ENCODE measurements around the gene DGKB.

The DGKB gene

DNA sequence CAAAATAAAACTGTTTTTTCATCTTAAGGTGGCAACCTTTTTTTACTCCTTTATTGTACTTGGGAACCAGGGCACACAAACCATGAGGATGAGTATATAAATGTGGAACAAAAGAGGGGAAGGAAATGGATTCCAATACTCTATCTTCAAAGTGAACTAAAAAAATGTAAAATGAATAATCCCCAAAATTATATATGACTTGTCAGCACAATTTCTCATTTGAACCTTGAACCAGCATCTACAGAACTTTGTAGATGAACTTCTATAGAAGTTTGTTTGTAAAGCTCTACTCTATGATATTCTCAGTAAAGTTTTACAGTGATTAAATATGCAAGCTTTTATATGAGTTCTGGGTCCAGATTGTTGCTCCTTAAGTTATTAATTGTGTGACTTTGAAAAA, 694.8 kb downstream of the DGKB start:
- DNase-seq (ENCODE audit: low read depth in 2 of 2), result no peak

DNA sequence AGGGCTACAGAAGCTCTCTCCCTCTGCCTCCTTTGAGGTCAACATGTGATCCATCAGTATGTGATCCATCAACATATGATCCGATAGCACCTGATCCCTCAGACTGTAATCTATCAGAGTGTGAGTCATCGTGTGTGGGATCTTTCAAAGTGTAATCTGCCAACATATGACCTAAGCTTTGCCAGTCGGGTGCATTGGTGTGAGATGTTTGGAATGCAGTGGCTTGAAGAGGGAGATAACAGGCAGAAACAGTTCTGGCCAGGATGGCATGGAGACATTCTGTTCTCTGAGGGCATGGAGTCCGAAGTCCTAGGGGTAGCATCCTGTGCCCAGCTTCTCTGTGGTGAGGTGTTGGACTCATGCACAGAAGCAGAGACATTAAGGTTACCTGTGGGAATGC, 695.4 kb downstream of the DGKB start:
- DNase-seq (ENCODE audit: low read depth in 2 of 2), result no peak

DNA sequence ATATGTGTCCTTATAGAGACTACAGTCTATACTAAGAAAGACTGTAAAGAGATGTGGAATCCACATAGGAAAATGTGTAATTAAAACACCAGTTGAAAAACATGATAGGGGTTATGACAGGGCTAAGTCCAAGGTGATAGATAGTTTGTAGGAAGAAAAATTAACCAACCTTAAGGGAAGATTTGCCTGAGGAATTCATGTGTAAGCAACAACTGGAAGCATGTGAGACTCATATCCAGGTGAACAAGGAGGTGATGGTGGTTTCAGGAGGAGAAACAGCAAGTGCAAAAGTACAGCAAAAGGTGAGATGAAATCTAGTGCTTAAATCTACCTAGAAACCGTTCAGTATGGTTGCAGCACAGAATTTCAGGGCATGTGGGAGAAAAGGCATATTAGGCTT, 696.4 kb downstream of the DGKB start:
- no peak for DNase-seq (ENCODE audit: low read depth in 2 of 2)

DNA sequence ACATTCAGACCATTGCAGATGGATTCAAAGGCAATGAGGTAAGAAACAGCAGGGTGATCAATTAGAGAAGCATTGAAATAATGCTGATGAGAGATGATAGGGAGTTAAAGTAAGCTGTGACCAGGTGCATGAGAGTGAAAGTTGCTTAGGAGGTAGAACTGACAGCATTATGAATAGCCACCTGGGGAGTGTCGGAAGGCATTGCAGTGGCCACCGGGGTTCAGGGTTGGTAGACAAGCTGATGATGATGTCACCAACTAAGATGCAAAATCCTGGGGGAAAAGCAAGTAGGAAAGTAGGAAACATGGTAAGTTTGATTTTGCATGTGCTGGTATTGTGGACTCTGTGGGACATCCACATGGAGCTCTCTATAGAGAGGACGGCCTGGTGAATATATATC, 701.2 kb downstream of the DGKB start:
- DNase-seq (ENCODE audit: low read depth in 2 of 2), result no peak

DNA sequence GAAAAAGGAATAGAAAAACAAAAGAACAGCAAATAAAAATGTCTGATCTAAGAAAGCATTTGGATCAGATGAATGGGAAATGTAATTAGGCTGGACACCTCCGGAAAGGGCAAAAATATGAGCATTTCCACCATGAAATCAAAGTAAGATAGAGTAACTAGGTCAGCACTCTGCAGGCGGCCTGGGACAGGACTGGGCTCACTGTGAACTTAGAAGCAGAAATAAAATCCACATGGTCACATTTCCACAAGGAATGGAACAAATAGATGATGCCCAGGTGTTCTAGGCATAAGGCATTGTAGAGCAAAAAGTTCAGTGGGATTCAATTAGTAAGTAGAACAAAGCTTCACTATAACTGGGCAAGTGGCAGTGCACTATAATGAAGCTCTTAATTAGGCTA, 703.2 kb downstream of the DGKB start:
- no peak for DNase-seq (ENCODE audit: low read depth in 2 of 2)

DNA sequence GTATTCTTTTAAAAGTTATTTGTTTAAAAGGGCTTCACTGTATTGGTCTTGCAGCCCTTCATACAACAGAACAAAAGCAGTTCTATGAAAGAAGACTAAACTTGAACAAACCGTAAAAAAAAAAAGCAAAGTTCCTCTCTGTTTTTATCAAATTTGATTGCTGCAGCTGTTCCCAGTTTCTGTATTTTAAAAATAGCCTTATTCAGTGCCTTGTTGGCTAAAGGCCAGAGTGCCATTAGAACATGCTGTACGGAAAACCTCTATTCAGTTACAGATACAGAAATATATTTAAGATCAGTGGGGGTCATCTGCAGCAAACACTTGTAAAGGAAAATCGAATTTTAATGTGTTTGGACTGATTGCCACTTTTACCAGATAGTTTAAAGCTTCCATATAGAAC, 705.3 kb downstream of the DGKB start:
- no peak for DNase-seq (ENCODE audit: low read depth in 2 of 2)

DNA sequence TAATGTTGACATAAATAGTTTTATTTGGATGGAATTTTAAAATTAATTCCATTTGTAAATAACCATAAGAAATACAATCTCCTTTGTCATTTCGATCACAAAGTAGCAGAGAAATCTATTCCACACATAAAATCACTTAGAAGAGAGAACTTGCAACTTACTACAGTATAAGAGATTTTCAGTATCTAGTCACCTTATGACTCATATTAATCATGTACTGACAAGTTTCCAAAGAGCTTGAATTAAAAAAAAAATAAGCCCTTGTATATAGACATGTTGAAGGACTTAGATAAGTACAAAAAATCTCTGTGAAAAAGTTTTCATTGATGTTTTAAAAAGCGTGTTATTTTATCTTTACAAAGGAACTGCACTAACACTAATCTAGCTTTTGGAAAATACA, 706.0 kb downstream of the DGKB start:
- DNase-seq (ENCODE audit: low read depth in 2 of 2), result no peak

DNA sequence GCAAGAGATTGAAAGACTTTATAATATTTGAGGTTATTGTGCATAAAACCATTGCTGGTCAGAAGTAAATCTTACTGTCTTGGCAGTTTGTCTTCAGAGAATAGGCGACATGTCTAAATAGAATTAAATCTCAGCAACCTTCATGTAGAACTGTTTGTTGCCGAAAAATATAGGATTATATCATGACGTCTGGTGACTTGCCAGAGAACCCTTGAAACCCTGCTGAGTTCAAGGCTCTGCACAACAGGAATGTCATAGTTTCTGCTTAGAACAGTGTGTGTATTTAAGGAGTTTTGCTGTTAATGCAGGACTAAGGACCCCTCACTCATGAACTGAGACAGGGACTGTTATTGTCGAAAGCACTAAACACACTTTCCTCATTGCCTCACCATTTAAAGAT, 706.7 kb downstream of the DGKB start:
- DNase-seq (ENCODE audit: low read depth in 2 of 2), result no peak

DNA sequence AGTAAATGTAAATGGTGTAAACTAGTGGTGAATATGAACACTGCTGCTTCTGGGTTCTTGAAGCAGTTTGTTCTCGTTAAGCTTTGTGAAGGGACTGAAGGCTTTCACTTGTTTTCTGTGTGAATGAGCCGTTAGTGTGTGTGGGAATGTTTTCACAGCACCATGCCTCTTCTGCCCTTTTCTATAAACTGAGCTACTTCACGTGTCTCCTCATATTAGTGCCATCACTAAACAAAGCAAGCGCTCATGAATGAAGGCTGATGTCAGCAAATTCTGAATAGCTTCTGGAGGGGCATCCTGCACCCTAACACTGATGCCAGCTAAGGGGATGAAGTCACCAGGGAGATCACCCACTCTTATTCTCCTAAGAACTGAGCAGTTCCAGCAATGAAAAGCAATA, 707.5 kb downstream of the DGKB start:
- no peak for DNase-seq (ENCODE audit: low read depth in 2 of 2)

DNA sequence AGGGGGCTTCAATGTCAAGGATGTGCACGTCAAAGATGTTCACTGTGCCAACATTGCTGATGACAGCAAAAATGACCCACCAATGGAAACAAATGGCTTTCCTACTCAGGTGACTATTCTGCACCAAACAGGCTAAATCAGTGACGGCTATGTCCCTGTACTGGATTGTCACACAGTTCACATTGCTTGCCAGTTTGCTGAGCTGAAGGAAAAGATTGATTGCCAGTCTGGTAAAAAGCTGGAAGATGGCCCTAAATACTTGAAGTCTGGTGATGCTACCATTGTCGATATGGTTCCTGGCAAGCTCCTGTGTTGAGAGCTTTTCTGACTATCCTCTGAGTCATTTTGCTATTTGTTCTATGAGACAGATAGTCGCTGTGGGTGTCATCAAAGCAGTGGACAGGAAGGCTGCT, 710.9 kb downstream of the DGKB start:
- DNase-seq (ENCODE audit: low read depth in 2 of 2), result no peak

DNA sequence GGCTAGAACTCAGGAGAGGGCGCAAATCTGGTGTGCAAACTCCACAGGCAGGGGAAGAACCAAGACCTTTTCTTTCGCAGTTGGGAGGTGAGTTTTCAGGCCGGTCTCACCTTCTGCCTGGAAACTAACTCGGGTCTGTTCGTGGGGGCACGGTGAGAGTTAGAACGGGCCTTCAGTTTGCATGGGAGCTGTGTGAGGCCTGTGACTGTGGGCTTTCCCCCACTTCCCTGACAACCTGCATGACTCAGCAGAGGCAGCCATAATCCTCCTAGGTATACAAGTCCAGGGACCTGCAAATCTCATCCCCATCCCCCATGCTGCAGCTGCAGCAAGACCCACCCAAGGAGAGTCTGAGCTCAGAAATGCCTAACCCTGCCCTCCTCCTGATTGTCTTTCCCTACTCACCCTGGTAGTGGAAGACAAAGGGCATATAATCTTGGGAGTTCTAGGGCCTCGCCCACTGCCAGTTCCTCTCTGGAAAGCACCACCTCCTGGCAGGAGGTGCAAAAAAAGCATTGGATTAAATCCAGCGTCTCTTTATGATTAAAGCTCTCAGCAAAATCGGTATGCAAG, 718.2 kb downstream of the DGKB start:
- no peak for DNase-seq (ENCODE audit: low read depth in 2 of 2)

DNA sequence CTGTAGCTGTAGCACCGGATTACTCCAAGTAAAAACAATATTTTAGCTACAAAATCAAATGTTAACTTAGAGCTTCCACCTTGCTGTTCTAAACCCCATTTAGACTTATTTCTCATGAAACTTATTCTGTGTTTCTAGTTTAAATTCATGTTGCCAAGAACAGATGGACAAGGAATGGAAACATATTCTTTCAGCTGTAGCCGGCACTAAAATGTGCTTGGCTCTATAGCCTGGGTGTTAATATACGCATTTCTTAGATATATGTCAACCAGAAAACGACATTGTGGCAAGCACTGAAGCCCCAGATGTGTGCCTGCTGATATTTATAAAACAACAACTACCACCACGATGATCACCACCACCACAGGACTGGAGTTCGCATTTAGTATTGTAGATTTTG, 722.8 kb downstream of the DGKB start:
- DNase-seq (ENCODE audit: low read depth in 2 of 2), result no peak

DNA sequence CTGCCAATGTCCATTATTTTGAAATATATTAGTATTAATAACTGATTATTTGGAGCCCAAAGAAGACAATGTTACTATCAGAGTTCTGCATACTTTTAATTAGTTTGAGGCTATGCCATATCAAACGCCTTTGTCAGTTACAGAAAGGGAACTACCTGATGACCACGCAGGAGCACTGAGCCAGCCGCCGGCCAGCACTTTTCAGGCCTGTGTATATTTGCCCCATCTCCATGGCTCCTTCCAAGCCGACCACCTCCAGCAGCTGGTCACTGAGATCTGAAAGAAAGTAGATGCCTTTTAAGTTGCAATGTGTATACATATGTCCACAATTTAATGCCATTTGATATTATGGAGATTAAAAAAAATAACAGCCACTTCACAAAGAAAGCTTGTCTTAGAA, 724.7 kb downstream of the DGKB start:
- DNase-seq (ENCODE audit: low read depth in 2 of 2), result no peak

DNA sequence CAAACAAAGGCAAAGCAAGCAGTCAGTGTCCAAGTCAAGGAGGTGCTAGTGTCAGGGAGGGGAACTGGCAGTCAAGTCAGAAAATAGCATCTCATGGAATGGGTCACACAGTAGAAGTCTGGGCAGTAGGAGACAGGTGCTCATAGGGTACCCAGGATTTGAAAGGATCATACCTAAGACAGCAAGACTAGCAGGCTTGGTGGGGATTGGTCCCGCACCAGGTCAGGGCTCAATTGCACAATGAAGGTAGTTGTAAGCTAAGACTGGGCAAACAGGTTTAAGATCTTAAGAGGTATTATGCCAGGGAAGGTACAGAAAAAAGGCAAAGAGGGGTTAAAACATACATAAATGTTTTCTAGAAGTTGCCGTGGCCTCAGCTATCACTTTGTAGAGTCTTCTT, 731.7 kb downstream of the DGKB start:
- DNase-seq (ENCODE audit: low read depth in 2 of 2), result no peak

DNA sequence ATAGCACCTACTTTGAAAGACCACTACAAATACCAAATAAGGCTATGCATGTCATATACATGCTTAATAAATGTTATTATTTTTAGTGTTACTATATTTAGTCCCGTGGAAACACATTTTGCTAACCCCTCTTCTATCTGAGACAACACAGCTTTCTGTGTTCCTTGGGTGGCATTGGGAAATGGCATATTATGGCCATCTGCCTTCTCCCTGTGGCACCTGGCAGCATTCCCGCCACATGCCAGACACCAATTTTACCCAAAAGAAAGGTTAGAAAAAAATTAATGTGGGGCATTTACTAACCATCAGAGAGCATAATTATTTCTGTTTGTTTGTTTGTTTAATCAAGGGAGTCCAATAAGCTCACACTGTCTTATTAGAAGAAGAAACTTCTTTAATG, 744.4 kb downstream of the DGKB start:
- no peak for DNase-seq (ENCODE audit: low read depth in 2 of 2)

DNA sequence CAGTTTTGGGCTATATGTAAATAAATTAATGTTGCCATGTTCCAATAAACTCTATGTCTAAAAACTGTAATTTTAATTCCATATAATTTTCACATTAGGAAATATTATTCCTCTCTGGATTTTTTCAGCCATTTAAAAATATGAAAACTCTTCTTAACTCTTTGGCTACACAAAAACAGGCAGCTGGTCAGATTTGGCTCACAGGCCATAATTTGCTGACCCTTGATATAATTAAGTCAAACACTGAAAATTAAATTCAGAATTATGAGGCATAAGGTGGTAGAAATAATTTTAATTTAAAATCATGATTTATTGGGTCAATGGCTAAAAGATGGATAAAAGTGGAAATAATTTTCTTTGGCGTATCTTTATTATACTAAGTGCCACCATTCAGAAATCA, 746.1 kb downstream of the DGKB start:
- DNase-seq (ENCODE audit: low read depth in 2 of 2), result no peak

DNA sequence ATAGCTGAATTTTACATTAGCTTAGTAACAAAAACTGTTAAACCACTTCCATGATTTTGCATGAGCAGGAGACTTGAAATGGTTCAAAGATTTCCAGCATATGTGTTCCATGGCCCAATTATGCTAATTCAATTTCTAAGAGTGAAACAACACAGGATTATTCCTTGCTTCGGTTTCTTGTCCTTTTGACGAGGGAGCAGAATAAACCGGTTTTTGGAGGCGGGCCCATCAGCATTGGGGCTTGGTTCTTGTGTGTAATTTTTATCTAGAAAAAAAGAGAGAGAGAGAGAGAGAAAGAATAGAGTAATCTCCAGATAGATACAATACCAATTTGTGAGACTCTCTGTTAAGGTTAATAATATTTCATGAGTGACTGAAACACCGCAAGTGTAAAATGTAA, 753.6 kb downstream of the DGKB start:
- DNase-seq (ENCODE audit: low read depth in 2 of 2), result no peak

DNA sequence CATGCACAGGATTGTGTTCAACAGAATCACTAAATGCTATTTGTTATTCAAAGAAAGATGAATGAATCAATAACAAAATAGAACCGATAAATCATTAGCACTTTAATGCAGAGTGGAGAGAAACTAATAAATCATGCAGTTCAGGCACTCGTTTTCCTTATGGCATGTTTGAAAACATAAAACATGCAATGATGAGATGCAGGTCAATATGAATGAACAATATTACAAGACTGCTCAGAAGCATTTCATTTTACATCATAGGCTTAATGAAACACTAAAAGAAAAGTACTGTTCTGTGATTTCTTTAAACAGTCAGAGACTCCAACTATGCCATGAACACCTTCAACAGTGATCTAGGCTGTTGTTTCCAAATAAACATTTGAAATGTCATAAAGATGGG, 755.0 kb downstream of the DGKB start:
- no peak for DNase-seq (ENCODE audit: low read depth in 2 of 2)

DNA sequence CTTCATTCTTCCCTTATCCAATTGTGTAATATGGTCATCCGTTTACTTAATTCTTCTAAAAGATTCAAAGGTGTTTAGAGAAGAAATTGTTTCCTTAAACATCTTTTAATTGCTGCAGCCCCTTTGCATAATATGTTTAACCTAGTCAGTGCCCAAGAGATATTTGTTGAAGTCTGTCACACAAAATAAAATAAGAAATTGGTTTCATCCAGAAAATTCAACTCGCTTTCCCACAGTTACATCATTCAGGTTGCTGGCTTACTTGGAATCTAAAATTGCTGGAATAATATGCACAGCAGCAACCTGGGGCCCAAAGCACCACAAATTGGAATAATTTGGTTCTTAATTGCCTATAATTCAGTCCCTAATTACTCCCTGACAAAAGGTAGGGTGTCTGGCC, 758.0 kb downstream of the DGKB start:
- no peak for DNase-seq (ENCODE audit: low read depth in 2 of 2)

DNA sequence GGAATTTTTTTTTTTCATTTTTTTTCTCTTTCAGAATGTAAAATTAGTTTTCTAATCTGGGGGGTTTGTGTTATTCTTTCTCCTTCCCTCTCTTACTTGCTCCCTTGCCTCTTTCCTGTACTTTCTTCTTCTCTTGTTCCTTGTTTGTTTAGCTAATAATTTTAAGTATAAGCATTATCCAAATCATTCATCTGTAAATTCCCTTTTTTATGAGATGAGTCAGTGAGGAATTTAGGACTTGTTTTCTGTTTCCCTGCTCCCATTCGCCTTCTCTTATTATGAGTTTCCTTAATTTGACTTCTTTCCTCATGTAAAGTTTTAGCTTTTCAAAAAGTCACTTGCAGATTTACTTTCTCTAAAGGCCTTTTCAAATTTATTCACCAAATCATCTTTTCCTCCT, 758.4 kb downstream of the DGKB start:
- DNase-seq (ENCODE audit: low read depth in 2 of 2), result no peak

DNA sequence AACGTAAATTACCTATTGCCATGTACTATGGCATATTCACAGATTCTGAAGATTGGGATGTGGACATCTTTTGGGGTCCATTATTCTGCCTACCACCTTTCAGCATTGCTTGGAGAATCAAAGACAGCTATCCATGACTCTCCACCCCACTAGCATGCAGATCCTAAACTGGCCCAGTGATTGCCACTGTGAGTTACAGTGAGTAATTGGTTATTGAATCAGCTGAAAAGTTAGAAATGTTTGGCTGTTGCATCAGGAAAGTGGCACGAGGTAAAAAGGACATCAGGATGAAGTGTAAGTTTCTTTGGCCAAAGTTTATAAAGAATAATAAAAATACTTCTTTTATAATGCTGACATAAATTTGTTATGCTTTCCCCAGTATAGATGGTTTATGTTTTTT, 764.9 kb downstream of the DGKB start:
- no peak for DNase-seq (ENCODE audit: low read depth in 2 of 2)

DNA sequence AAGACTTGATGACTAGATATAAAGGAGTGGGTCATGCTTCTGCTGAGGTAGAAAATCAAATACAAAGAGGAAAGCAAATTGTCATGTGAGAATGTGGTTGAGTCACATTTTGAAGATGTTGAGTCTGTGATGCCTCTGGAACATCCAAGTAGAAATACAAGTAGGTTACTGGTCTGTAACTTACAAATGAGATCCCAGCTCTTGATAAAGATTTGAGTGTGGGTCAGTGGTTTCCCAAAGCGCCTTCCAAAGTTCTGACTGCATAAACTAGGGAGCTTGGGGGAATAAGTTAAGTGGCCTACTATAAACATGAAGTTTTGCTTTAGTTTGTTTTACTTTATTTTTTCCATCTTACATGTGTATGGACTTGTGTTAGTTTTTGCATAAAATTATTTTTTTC, 768.8 kb downstream of the DGKB start:
- no peak for DNase-seq (ENCODE audit: low read depth in 2 of 2)

DNA sequence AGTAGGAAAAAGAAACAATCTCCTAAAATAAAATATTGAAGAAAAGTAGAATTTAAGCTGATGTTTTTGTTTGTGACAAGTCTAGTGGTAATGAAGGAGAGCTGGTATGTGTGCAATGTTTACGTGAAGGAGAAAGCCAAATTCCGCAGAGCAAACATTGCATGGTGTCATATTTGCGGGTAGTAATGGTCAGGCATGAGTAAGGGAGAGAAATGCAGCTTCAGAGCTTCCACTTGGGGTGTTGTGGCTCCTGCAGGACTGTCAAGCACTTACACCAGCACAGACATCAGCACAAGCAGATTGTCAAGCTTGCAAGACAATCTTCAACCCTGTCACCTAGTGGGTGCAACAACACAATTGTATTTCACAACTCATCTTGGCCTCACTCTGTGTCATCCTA, 776.6 kb downstream of the DGKB start:
- DNase-seq (ENCODE audit: low read depth in 2 of 2), result no peak

DNA sequence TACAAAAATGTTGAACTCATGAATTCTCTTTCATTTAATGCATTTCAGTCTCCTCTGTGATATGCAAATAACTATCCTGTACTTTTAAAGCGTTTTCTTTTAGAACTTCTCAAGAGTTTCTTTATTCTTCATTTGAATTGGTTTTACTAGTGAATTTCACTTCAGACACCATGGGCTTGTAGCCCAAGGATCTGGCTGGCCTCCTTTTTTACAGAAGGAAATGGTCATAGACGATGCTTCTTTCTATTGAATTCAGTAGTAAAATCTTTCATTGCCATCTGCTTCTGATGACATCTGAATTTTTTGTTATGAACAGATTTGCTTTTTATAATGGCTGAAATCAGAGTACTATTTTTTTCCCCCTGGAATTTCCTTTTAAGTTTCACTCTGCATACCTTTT, 777.8 kb downstream of the DGKB start:
- DNase-seq (ENCODE audit: low read depth in 2 of 2), result no peak

DNA sequence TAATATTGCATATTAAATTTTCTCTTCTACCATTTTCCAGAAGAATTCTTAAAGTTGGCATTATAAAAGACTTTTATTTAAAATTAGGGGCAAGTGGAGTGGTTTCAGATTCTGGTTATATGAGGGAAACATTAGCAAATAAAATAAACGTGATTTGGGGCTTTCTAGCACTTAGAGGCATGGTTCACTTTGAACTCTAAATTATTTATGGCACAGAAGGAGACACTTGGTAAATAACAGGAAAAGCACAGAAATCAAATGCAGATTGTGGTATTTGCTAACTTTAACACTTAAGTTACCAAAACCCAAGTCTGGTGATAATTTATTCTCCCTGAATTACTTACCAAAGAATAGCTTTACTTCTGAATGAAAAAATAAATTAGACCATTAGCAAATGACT, 778.6 kb downstream of the DGKB start:
- no peak for DNase-seq (ENCODE audit: low read depth in 2 of 2)
